GM12878 (cell line): Measurements from ENCODE around the gene BMP7. TPM values are rescaled to one million over a fixed set of nuclear protein-coding genes. Genes with fewer than 3 reads are reported as not detected.

Experiments used
- ATAC-seq: fragments of 200-7000 bp; cut with Tn5 transposase; 3 replicates; pipeline ENCODE4 v1.9.1; 2020; ENCODE audit warnings: mild to moderate bottlenecking, moderate library complexity
- BruUV-seq: library from RNA; stranded (reverse); fragments of 400-500 nt; replicated peaks from 2 replicates; lab custom pipeline; 2021; lab: Mats Ljungman, UMichigan
- CTCF ChIA-PET: fragments of 300-600 bp; sonication (Branson Sonifier 250); formaldehyde crosslinking; extraction: SDS; loops from one replicate; lab custom pipeline; 2021; ENCODE audit warnings: inconsistent platforms; lab: Yijun Ruan, JAX
- POLR2A ChIA-PET: fragments of 350-600 bp; formaldehyde crosslinking; extraction: SDS; loops from one replicate; lab custom pipeline; 2021; ENCODE audit warnings: inconsistent platforms; lab: Charles Lee
- RAD21 ChIA-PET: fragments of 300-600 bp; sonication (Branson Sonifier 250); formaldehyde crosslinking; loops from one replicate; lab custom pipeline; 2023; ENCODE audit warnings: antibody characterized with exemption; ENCODE audit not compliant: unreplicated experiment; lab: Charles Lee
- SMC1A ChIA-PET: fragments of 300-600 bp; sonication (Branson Sonifier 250); formaldehyde crosslinking; loops from one replicate; lab custom pipeline; 2023; ENCODE audit not compliant: unreplicated experiment, uncharacterized antibody; lab: Charles Lee
- DNase-seq: peaks from one replicate; pipeline ENCODE4 v3.0.0-alpha.2; 2011; ENCODE audit warnings: low read depth, low spot score
- FAIRE-seq: peaks from 3 replicates; lab custom pipeline; 2011; peaks lifted over from hg19 to GRCh38; lab: Jason Lieb, UNC
- H2AFZ ChIP-seq: 2 replicates; pipeline ENCODE4 v1.6.0; 2011; ENCODE audit warnings: low read depth, low read length, control low read depth; ENCODE audit not compliant: control insufficient read depth
- H3K27ac ChIP-seq: 2 replicates; pipeline ENCODE4 v1.5.1; 2011; ENCODE audit warnings: control low read depth; ENCODE audit not compliant: control insufficient read depth, insufficient read depth
- H3K27me3 ChIP-seq, 2 experiments: replicated peaks in 1 of 2; 2 replicates each; pipeline versions ENCODE4 v1.6.0 to v1.6.1; 2011; ENCODE audit warnings: low read length in 1 of 2; ENCODE audit not compliant: control insufficient read depth in 2 of 2, insufficient read depth in 2 of 2
- H3K36me3 ChIP-seq, 2 experiments: 2 replicates each; pipeline ENCODE4 v1.5.1; 2011; ENCODE audit warnings: low read length in 1 of 2; ENCODE audit not compliant: control insufficient read depth in 2 of 2, insufficient read depth in 2 of 2
- H3K4me1 ChIP-seq: 2 replicates; pipeline ENCODE4 v1.6.1; 2011; ENCODE audit warnings: mild to moderate bottlenecking, low read length, moderate library complexity, mixed read lengths; ENCODE audit not compliant: control insufficient read depth, insufficient read depth
- H3K4me2 ChIP-seq: 2 replicates; pipeline ENCODE4 v1.6.0; 2011; ENCODE audit warnings: control low read depth; ENCODE audit not compliant: control insufficient read depth, insufficient read depth
- H3K4me3 ChIP-seq: fragments of 200-600 bp; sonication (generic); 2 replicates; pipeline ENCODE4 v1.5.1; 2016
- H3K79me2 ChIP-seq: 2 replicates; pipeline ENCODE4 v1.6.0; 2011; ENCODE audit warnings: low read length; ENCODE audit not compliant: control insufficient read depth, insufficient read depth
- H3K9ac ChIP-seq: 2 replicates; pipeline ENCODE4 v1.8.0; 2011; ENCODE audit warnings: low read length, control low read depth, mixed read lengths; ENCODE audit not compliant: control insufficient read depth, insufficient read depth
- H3K9me3 ChIP-seq: replicated peaks from 3 replicates; pipeline ENCODE4 v1.5.1; 2011; ENCODE audit warnings: mild to moderate bottlenecking, low read length; ENCODE audit not compliant: control insufficient read depth, insufficient read depth
- H4K20me1 ChIP-seq: 2 replicates; pipeline ENCODE4 v1.6.0; 2011; ENCODE audit not compliant: control insufficient read depth, insufficient read depth
- ATF2 ChIP-seq: IDR thresholded peaks from 2 replicates; pipeline ENCODE4 v1.6.1; 2012; ENCODE audit warnings: low read length, inconsistent platforms
- E2F8 ChIP-seq: fragments of 450-650 bp; IDR thresholded peaks from 2 replicates; pipeline ENCODE4 v1.6.1; 2018; ENCODE audit warnings: mild to moderate bottlenecking, low read depth, moderate library complexity; ENCODE audit not compliant: partially characterized antibody
- ETV6 ChIP-seq, 2 experiments: fragments of 450-650 bp in 1 of 2; IDR thresholded peaks in 1 of 2; conservative IDR thresholded peaks in 1 of 2; 2 replicates each; pipeline ENCODE4 v1.6.1; 2014; ENCODE audit warnings: antibody characterized with exemption in 1 of 2, borderline replicate concordance in 1 of 2, low read depth in 1 of 2, mild to moderate bottlenecking in 1 of 2, moderate library complexity in 1 of 2
- JUNB ChIP-seq: IDR thresholded peaks from 2 replicates; pipeline ENCODE4 v1.6.1; 2016; ENCODE audit warnings: antibody characterized with exemption, mild to moderate bottlenecking
- MXI1 ChIP-seq: fragments of 150-350 bp; IDR thresholded peaks from 2 replicates; pipeline ENCODE4 v1.6.1; 2011; ENCODE audit warnings: low read depth, mild to moderate bottlenecking, inconsistent platforms, low read length, improper control_type of control experiment
- NBN ChIP-seq: fragments of 450-650 bp; IDR thresholded peaks from 2 replicates; pipeline ENCODE4 v1.6.1; 2016
- RBBP5 ChIP-seq: fragments of 200-600 bp; sonication (generic); conservative IDR thresholded peaks from 2 replicates; pipeline ENCODE4 v1.6.1; 2016
- SIN3A ChIP-seq: IDR thresholded peaks from 2 replicates; pipeline ENCODE4 v1.6.1; 2012; ENCODE audit warnings: low read depth, low read length, improper control_type of control experiment
- SMAD1 ChIP-seq: fragments of 450-650 bp; IDR thresholded peaks from 2 replicates; pipeline ENCODE4 v1.6.1; 2018; ENCODE audit warnings: mild to moderate bottlenecking, low read depth; ENCODE audit not compliant: partially characterized antibody
- YY1 ChIP-seq: IDR thresholded peaks from 2 replicates; pipeline ENCODE4 v1.6.1; 2011; ENCODE audit warnings: low read depth, mild to moderate bottlenecking, low read length
- ZNF274 ChIP-seq: IDR thresholded peaks from one replicate; pipeline ENCODE4 v1.8.0; 2011; ENCODE audit not compliant: insufficient read length, insufficient read depth
- WGBS: methylation state at CpG from one replicate; pipeline ENCODE4 v1.1.6; 2016; ENCODE audit warnings: low lambda C conversion rate; ENCODE audit not compliant: insufficient replicate concordance, insufficient coverage; ENCODE audit errors: missing lambda C conversion rate; 5-methylcytosine and 5-hydroxymethylcytosine counted together
- in situ Hi-C: fragments of 300-500 bp; cut with MboI; formaldehyde crosslinking; loops from 9 replicates; pipeline ENCODE4 v1.14.3; 2018; ENCODE audit warnings: mixed read lengths
- intact Hi-C: fragments of 100-400 bp; cut with micrococcal nuclease; formaldehyde crosslinking; loops from one replicate; pipeline ENCODE4 v1.14.2; 2022; ENCODE audit not compliant: unreplicated experiment
- polyA plus RNA-seq, 11 experiments: library from polyadenylated mRNA; depleted of rRNA in 4 of 11; unstranded in 6 of 11; stranded (reverse) in 5 of 11; fragments of >200 nt; fragmentation: Nextera tagmentation in 4 of 11; fragmentation: Illumina TruSeq in 1 of 11; extraction: Ambion mirVana in 4 of 11; extraction: Trizol in 1 of 11; gene quantifications; 1 replicate in 1 of 11; 2 replicates in 10 of 11; pipeline versions ENCODE4 v1.2.1 to v1.2.3, GENCODE V29; 2011 to 2016; ENCODE audit warnings: inconsistent platforms in 2 of 11, missing spikeins in 2 of 11, low read depth in 1 of 11
- total RNA-seq, 4 experiments: library from RNA; depleted of rRNA in 3 of 4; stranded (reverse); fragments of >200 nt in 3 of 4; fragmentation: Illumina TruSeq in 1 of 4; extraction: Trizol in 1 of 4; gene quantifications; 2 replicates each; pipeline versions ENCODE4 v1.2.1 to v1.2.3, GENCODE V29; 2013 to 2021

The BMP7 gene
- total and polyA plus RNA-seq, 10 of the 15 experiments (the other 5 are each of a cell fraction or from before 2014, with no cell fraction given) = 0.18 to 0.51 (median 0.28) TPM; not detected in 7

GRCh38 chr20:57236813-57237584 is 29.4 kb downstream of the BMP7 start:
- Histone ChIP-seq H3K27me3 (peaks cover 0 to 5% of the 10 kb centered on the region in 2 experiments; a peak in 2 of 4 replicates), H3K27ac (no peak overlapping the region), H3K79me2 (no peaks in the 10 kb centered on the region), H3K4me2 (no peak overlapping the region), H2AFZ (no peak overlapping the region), H3K36me3 (no peaks in the 10 kb centered on the region), H3K9ac (no peak overlapping the region), H3K4me1 (no peaks in the 10 kb centered on the region), H4K20me1 (no peaks in the 10 kb centered on the region), H3K4me3 (no peak overlapping the region), H3K9me3 (no peaks in the 10 kb centered on the region)
- FAIRE-seq = no peak
- no peak for ATAC-seq
- ChIA-PET SMC1A (no interaction called here), RAD21 (no interaction called here), POLR2A (no interaction called here), CTCF (no interaction called here)
- DNase-seq = no peak
- TF ChIP-seq SMAD1 (no peak), ETV6 (conservative IDR thresholded peaks at IDR 0.05 in 1 of 2, IDR thresholded peaks at IDR 0.05 in 1 of 2; ENCODE audit: borderline replicate concordance in 1 of 2, low read depth in 1 of 2) (peak in 1 of 2 experiments; percentile 94; a peak in 2 of 4 replicates), JUNB (no peak), NBN (no peak)
- intact Hi-C loops (no loop called here), in situ Hi-C loops (no loop called here)
- WGBS = 19% methylated on average over 15 of the region's 15 CpGs
- no TSS peak for BruUV-seq

GRCh38 chr20:57234556-57235251 is 31.7 kb downstream of the BMP7 start:
- POLR2A ChIA-PET = no interaction called here
- Histone ChIP-seq H3K4me2 (no peak overlapping the region), H3K4me1 (no peaks in the 10 kb centered on the region), H4K20me1 (no peaks in the 10 kb centered on the region), H3K4me3 (no peak overlapping the region), H3K27me3 (peaks cover 0 to 5% of the 10 kb centered on the region in 2 experiments; a peak in 2 of 4 replicates), H3K79me2 (no peaks in the 10 kb centered on the region), H3K27ac (no peak overlapping the region), H2AFZ (no peak overlapping the region), H3K36me3 (no peaks in the 10 kb centered on the region), H3K9me3 (no peaks in the 10 kb centered on the region), H3K9ac (no peak overlapping the region)
- FAIRE-seq (no peak), DNase-seq (no peak), ATAC-seq (no peak)
- SMC1A ChIA-PET = no interaction called here
- BruUV-seq = no TSS peak
- intact Hi-C loops = no loop called here
- CTCF ChIA-PET = no interaction called here
- 18% methylated on average over 11 of the region's 11 CpGs for WGBS
- in situ Hi-C loops = no loop called here
- RAD21 ChIA-PET = no interaction called here
- TF ChIP-seq MXI1 (no peak), SIN3A (no peak), ZNF274 (no peak), RBBP5 (no peak), E2F8 (no peak), YY1 (no peak), ATF2 (no peak)
